Cardiac septum (tissue), 1 donor: Measurements from ENCODE around the gene PRPS2. TPM values are rescaled to one million over a fixed set of nuclear protein-coding genes. Genes with fewer than 3 reads are reported as not detected.

Source experiments
- DNase-seq: peaks from one replicate; pipeline ENCODE4 v3.0.0-alpha.2; 2020; ENCODE audit warnings: low spot score
- intact Hi-C: fragments of 100-400 bp; cut with DNase I; formaldehyde crosslinking; loops from one replicate; pipeline ENCODE4 v1.14.0; 2022
- total RNA-seq: library from RNA; stranded (reverse); fragmentation: NEBNext Ultra II Directional; extraction: Animal tissue kit (Norgen Biotek cat#: 25700); gene quantifications from one replicate; pipeline ENCODE4 v1.2.1, GENCODE V29; 2021
- donor health status: DM: no; HTN: no; CAD: no.

The PRPS2 gene
- total RNA-seq, 1 donor from 2014 or later = 2.8 TPM

GRCh38 chrX:12805333-12805732 is 14.1 kb downstream of the PRPS2 start:
- intact Hi-C loops = no loop called here
- DNase-seq = no peak

DNA sequence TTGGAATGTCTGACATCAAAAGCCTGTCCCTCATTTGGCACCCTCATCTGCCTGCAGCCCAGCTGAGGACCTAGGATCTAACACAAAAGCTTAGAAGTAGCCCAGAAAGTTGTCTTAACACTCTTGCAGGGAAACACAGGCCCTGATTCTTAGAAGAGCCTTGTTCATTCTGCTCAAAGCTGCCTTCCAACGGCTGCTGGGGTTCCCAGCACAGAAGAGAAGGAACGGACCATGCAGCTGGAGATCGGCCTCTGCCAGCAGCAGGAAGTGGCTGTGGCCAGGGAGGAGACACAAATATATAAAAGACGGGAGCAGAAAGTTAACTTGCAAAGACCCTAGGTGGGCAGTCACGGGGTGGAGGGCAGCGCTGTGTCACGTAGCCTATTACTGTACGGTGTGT is 20.4 kb downstream of the PRPS2 start:
- DNase-seq = no peak
- intact Hi-C loops = loop anchor here (5.0 to 10.0 kb wide), 2 partner anchors 81 to 683 kb away; no protein-coding TSS in a partner anchor

- DNase-seq = no peak
These were observed 23.2 kb downstream of the PRPS2 start for GRCh38 chrX:12814420-12814819.

DNA sequence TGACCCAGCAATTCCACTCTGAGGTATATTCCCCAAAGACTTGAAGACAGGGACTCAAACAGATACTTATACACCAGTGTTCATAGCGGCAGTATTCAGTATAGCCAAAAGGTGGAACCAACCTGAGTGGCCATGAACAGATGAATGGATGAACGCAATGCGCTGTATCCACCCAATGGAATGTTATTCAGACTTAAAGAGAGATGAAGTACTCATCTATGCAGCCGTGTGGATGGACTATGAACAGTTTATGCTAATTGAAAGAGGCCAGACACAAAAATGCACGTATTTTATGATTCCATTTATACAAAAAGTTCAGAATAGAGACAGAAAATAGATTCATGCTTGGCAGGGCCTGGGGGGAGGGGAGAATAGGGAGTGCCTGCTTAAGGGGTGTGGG is 26.3 kb downstream of the PRPS2 start:
- intact Hi-C loops = loop anchor here (10.0 kb wide), 1 partner anchor 677 kb away; no protein-coding TSS in a partner anchor
- no peak for DNase-seq

More at GRCh38 chrX:12814420-12814819, 23.2 kb downstream of the PRPS2 start:
- intact Hi-C loops = loop anchor here (5.0 to 10.0 kb wide), 2 partner anchors 78 to 680 kb away; no protein-coding TSS in a partner anchor

DNA sequence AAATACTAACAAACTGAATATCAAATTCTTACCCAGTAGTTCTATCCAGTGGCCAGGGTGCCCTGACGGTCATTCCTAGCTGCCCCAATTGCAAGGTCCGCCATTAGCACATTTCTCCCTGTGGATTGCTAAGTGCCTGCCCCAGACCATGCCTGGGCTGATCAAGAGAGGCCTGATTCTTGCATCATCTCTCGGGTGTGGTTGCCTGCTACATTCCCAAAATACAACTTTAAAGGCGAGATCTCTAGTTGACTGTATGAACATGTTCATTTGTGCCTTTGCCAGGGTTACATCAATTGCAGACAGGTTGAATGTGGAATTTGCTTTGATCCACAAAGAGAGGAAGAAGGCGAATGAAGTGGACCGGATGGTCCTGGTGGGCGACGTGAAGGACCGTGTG is 28.0 kb downstream of the PRPS2 start:
- intact Hi-C loops = loop anchor here (10.0 kb wide), 1 partner anchor 676 kb away; no protein-coding TSS in a partner anchor
- DNase-seq = no peak

DNA sequence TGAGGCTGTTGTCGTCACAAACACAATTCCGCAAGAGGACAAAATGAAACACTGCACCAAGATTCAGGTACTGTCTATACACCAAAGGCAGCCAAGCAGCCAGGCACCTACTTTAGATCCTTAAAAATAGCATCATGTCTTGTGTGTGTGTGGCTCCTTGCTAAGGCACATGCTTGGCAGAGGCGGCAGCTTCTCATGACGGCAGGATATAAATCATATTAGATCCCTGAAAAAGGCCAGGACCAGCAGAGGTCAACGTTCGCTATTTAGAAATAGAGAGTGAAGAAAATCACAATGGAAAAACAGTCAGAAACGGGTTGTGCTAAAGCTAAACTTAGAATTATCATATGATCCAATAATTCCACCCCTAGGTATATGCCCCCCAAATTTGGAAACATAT is 29.5 kb downstream of the PRPS2 start:
- DNase-seq = no peak
- intact Hi-C loops = no loop called here

DNA sequence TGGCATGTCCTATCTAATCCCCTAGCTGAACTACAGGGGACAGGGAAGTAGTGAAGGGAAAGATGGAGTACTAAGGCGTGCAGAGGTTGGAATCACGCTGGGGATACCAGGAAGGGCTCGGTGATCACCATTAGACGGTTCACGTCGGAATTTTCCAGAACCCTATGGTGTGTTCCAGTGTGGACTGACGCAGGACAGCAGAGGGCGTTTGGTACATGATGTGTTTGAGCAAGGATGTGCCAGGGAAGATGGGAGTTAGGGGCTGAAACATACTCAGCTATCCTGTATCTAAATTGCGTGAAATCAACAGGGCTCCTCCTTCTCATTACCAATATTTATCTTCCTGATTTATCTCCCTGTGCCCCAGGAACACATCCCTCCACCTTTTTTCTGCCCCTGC is 33.7 kb downstream of the PRPS2 start:
- no peak for DNase-seq
- intact Hi-C loops = no loop called here

GRCh38 chrX:12825801-12826200 is 34.6 kb downstream of the PRPS2 start:
- intact Hi-C loops = no loop called here
- DNase-seq = no peak

GRCh38 chrX:12843061-12843667 is 52.0 kb downstream of the PRPS2 start:
- intact Hi-C loops = no loop called here
- DNase-seq = no peak

- intact Hi-C loops = no loop called here
- DNase-seq = no peak
These were observed 52.6 kb downstream of the PRPS2 start for GRCh38 chrX:12843668-12844279.

- DNase-seq = no peak
- intact Hi-C loops = no loop called here
These were observed 53.1 kb downstream of the PRPS2 start for GRCh38 chrX:12844319-12844718.

DNA sequence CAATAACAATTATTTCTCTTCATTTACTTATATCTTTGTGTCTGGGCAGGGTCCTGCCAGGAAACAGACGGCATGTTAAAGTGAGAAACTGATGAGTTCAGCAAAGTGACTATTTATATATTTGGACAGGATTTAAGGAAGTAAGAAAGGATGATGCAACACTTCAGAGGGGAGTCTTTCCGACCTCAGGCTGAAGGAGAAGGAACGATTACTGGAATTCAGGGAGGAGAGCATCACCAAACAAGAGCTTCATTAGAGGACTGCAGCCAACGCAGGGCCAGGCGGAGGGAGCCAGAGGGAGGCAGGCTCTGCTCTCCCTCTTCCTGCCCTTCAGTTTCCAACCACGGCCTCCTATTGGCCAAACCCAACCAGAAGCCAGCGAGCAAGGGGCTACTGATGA is 74.1 kb downstream of the PRPS2 start:
- intact Hi-C loops = no loop called here
- DNase-seq = no peak

GRCh38 chrX:12866451-12867377 is 75.5 kb downstream of the PRPS2 start, which contains the start of gene TLR7:
TSS of gene TLR7 (plus strand) at chrX:12867072. CDS start at chrX:12867579, 507 bp downstream.
- intact Hi-C loops = no loop called here
- no peak for DNase-seq

DNA sequence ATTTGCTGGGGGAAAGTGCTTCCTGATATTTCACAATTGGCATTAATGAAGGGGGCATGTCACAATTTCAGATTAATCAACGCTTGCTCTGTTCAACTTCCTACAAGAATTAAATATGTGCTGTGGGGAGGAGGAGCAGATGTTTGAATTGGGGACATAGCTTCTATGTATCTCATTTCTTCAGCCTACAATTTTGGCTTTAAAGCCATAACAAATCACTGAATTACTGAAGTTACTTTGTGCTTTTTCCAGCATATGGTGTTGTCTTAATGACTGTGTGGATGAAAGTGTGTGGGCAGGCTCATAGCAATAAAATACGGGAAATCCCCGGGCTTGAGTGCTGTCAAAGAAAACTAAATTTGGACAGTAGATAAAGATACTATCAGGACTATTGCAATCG is 76.5 kb downstream of the PRPS2 start:
- intact Hi-C loops = no loop called here
- no peak for DNase-seq

DNA sequence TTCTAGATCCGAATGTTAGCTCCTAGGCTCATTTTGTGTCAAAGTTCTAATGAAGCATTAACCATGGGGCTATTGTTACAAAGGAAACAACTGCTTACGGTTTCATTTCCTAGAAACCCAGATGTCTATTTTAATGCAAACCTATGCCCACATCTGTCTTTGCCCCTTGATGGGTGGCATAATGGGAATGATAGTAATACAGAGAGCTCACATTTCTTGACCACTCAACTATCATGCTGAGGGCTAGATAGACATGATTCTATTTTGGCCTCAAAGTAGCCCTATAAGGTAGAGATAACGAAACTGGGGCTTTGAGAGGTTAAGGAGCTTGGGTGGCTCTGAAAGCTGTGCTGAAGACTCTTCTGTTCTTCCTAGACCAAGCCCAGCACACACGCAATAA is 77.5 kb downstream of the PRPS2 start:
- no peak for DNase-seq
- intact Hi-C loops = no loop called here

GRCh38 chrX:12871257-12871656 is 80.0 kb downstream of the PRPS2 start:
- intact Hi-C loops = no loop called here
- no peak for DNase-seq

GRCh38 chrX:12872741-12873140 is 81.5 kb downstream of the PRPS2 start:
- intact Hi-C loops = no loop called here
- DNase-seq = no peak
